IMR-90 (cell line): ENCODE results near the gene NEMP1. TPM values are rescaled to one million over a fixed set of nuclear protein-coding genes. Genes with fewer than 3 reads are reported as not detected.

Source experiments
- ATAC-seq: fragments of 200-7000 bp; cut with Tn5 transposase; 2 replicates; pipeline ENCODE4 v1.9.1; 2020; ENCODE audit warnings: low read depth, mild to moderate bottlenecking, moderate library complexity
- BruUV-seq: library from RNA; stranded (reverse); fragments of 400-500 nt; replicated peaks from 2 replicates; lab custom pipeline; 2021; lab: Mats Ljungman, UMichigan
- CTCF ChIA-PET: fragments of 300-600 bp; formaldehyde crosslinking; extraction: SDS; loops from one replicate; lab custom pipeline; 2021; ENCODE audit warnings: antibody characterized with exemption; lab: Yijun Ruan, JAX
- POLR2A ChIA-PET: fragments of 300-600 bp; sonication (Branson Sonifier 250); formaldehyde crosslinking; loops from one replicate; lab custom pipeline; 2022; ENCODE audit warnings: antibody characterized with exemption; ENCODE audit not compliant: unreplicated experiment; lab: Charles Lee
- DNase-seq: peaks from one replicate; pipeline ENCODE4 v3.0.0; 2013
- H2AFZ ChIP-seq: replicated peaks from 2 replicates; pipeline ENCODE3; 2013; ENCODE audit warnings: low read length, mild to moderate bottlenecking; ENCODE audit not compliant: poor library complexity
- H2AK5ac ChIP-seq: 2 replicates; pipeline ENCODE4 v1.6.1; 2013; ENCODE audit warnings: low read depth, low read length, inconsistent platforms
- H2AK9ac ChIP-seq: replicated peaks from 2 replicates; pipeline ENCODE3; 2013; ENCODE audit warnings: mild to moderate bottlenecking, low read depth, low read length, moderate library complexity; ENCODE audit not compliant: poor library complexity
- H2BK120ac ChIP-seq: 2 replicates; pipeline ENCODE4 v1.6.1; 2013; ENCODE audit warnings: low read depth, low read length, inconsistent platforms
- H2BK15ac ChIP-seq: 3 replicates; pipeline ENCODE4 v1.6.1; 2013; ENCODE audit warnings: low read depth, low read length, inconsistent platforms
- H2BK20ac ChIP-seq: 2 replicates; pipeline ENCODE4 v1.6.1; 2013; ENCODE audit warnings: low read depth, mild to moderate bottlenecking, inconsistent platforms, low read length, moderate library complexity
- H2BK5ac ChIP-seq: 2 replicates; pipeline ENCODE4 v1.6.1; 2013; ENCODE audit warnings: mild to moderate bottlenecking, low read depth, low read length, inconsistent platforms; ENCODE audit not compliant: poor library complexity, severe bottlenecking
- H3K14ac ChIP-seq: replicated peaks from 2 replicates; pipeline ENCODE4 v1.6.1; 2013; ENCODE audit warnings: low read depth, low read length, inconsistent platforms
- H3K18ac ChIP-seq: 2 replicates; pipeline ENCODE4 v1.6.1; 2013; ENCODE audit warnings: low read depth, low read length, control low read depth
- H3K23ac ChIP-seq: 2 replicates; pipeline ENCODE4 v1.6.1; 2013; ENCODE audit warnings: low read depth, low read length, inconsistent platforms
- H3K27ac ChIP-seq: 2 replicates; pipeline ENCODE4 v1.5.1; 2013; ENCODE audit warnings: mild to moderate bottlenecking, control low read depth, low read length; ENCODE audit not compliant: insufficient read depth
- H3K27me3 ChIP-seq: 2 replicates; pipeline ENCODE4 v1.6.1; 2013; ENCODE audit warnings: low read length; ENCODE audit not compliant: control insufficient read depth, insufficient read depth
- H3K36me3 ChIP-seq: 2 replicates; pipeline ENCODE4 v1.6.1; 2013; ENCODE audit warnings: low read length, mixed read lengths; ENCODE audit not compliant: control insufficient read depth, insufficient read depth
- H3K4ac ChIP-seq: 2 replicates; pipeline ENCODE4 v1.6.1; 2013; ENCODE audit warnings: low read depth, low read length, inconsistent platforms
- H3K4me1 ChIP-seq: 2 replicates; pipeline ENCODE4 v1.6.1; 2013; ENCODE audit warnings: low read length, mixed read lengths; ENCODE audit not compliant: control insufficient read depth, insufficient read depth
- H3K4me2 ChIP-seq: 2 replicates; pipeline ENCODE4 v1.6.1; 2013; ENCODE audit warnings: low read depth, mild to moderate bottlenecking, control low read depth, low read length, moderate library complexity
- H3K4me3 ChIP-seq: 2 replicates; pipeline ENCODE4 v1.5.1; 2013; ENCODE audit warnings: low read depth, mild to moderate bottlenecking, control low read depth, low read length, moderate library complexity; ENCODE audit not compliant: insufficient read depth
- H3K56ac ChIP-seq: 2 replicates; pipeline ENCODE4 v1.6.1; 2013; ENCODE audit warnings: low read length, inconsistent platforms; ENCODE audit not compliant: insufficient read depth; ENCODE audit errors: extremely low read depth
- H3K79me1 ChIP-seq, 2 experiments: 2 replicates each; pipeline ENCODE4 v1.6.1; 2013; ENCODE audit warnings: low read length in 2 of 2, inconsistent platforms in 1 of 2, low read depth in 1 of 2
- H3K9ac ChIP-seq: 2 replicates; pipeline ENCODE4 v1.6.1; 2013; ENCODE audit warnings: low read depth, low read length, control low read depth
- H3K9me1 ChIP-seq: 2 replicates; pipeline ENCODE4 v1.6.1; 2013; ENCODE audit warnings: low read length, inconsistent platforms; ENCODE audit not compliant: insufficient read depth
- H3K9me3 ChIP-seq: 2 replicates; pipeline ENCODE4 v1.6.1; 2013; ENCODE audit warnings: low read length; ENCODE audit not compliant: control insufficient read depth, insufficient read depth
- H4K20me1 ChIP-seq: 2 replicates; pipeline ENCODE4 v1.6.1; 2013; ENCODE audit warnings: low read length, inconsistent platforms; ENCODE audit not compliant: insufficient read depth
- H4K5ac ChIP-seq: 2 replicates; pipeline ENCODE4 v1.6.1; 2013; ENCODE audit warnings: mild to moderate bottlenecking, low read depth, low read length, control low read depth
- H4K8ac ChIP-seq, 2 experiments: 2 replicates each; pipeline ENCODE4 v1.6.1; 2013; ENCODE audit warnings: low read depth in 2 of 2, low read length in 2 of 2, control low read depth in 1 of 2, inconsistent platforms in 1 of 2
- H4K91ac ChIP-seq: 2 replicates; pipeline ENCODE4 v1.6.1; 2013; ENCODE audit warnings: low read depth, low read length, inconsistent platforms; ENCODE audit not compliant: insufficient read depth
- BHLHE40 ChIP-seq: fragments of 150-350 bp; IDR thresholded peaks from 2 replicates; pipeline ENCODE4 v1.6.1; 2016; ENCODE audit warnings: mild to moderate bottlenecking, low read depth, low read length
- CEBPB ChIP-seq: IDR thresholded peaks from 2 replicates; pipeline ENCODE4 v1.6.1; 2012; ENCODE audit warnings: low read depth, low read length, improper control_type of control experiment
- CHD1 ChIP-seq: IDR thresholded peaks from 2 replicates; pipeline ENCODE4 v1.6.1; 2012; ENCODE audit warnings: low read depth, low read length, improper control_type of control experiment
- CTCF ChIP-seq: conservative IDR thresholded peaks from 2 replicates; pipeline ENCODE4 v1.5.1; 2012; ENCODE audit warnings: mild to moderate bottlenecking, low read depth, low read length, improper control_type of control experiment
- ELK1 ChIP-seq: fragments of 150-350 bp; IDR thresholded peaks from 2 replicates; pipeline ENCODE4 v1.6.1; 2016; ENCODE audit warnings: low read depth, mild to moderate bottlenecking, low read length, moderate library complexity, borderline replicate concordance
- FOS ChIP-seq: fragments of 150-350 bp; IDR thresholded peaks from 2 replicates; pipeline ENCODE4 v1.6.1; 2016; ENCODE audit warnings: low read depth, low read length
- MAFK ChIP-seq: IDR thresholded peaks from 2 replicates; pipeline ENCODE4 v1.6.1; 2012; ENCODE audit warnings: low read depth, low read length, improper control_type of control experiment
- MAZ ChIP-seq: IDR thresholded peaks from 2 replicates; pipeline ENCODE4 v1.6.1; 2012; ENCODE audit warnings: low read depth, mild to moderate bottlenecking, low read length, improper control_type of control experiment, moderate library complexity, borderline replicate concordance
- MXI1 ChIP-seq: IDR thresholded peaks from 2 replicates; pipeline ENCODE4 v1.6.1; 2012; ENCODE audit warnings: low read depth, mild to moderate bottlenecking, low read length, moderate library complexity, borderline replicate concordance
- NFE2L2 ChIP-seq: fragments of 150-350 bp; IDR thresholded peaks from 2 replicates; pipeline ENCODE4 v1.6.1; 2016; ENCODE audit warnings: low read depth, mild to moderate bottlenecking, low read length
- POLR2A ChIP-seq: IDR thresholded peaks from 2 replicates; pipeline ENCODE4 v1.6.1; 2012; ENCODE audit warnings: mild to moderate bottlenecking, low read depth, low read length
- RAD21 ChIP-seq: IDR thresholded peaks from 2 replicates; pipeline ENCODE4 v1.6.1; 2012; ENCODE audit warnings: low read length, improper control_type of control experiment
- RCOR1 ChIP-seq: IDR thresholded peaks from 2 replicates; pipeline ENCODE4 v1.6.1; 2012; ENCODE audit warnings: mild to moderate bottlenecking, low read length, improper control_type of control experiment; ENCODE audit not compliant: insufficient replicate concordance
- RFX5 ChIP-seq: IDR thresholded peaks from 2 replicates; pipeline ENCODE4 v1.8.0; 2012; ENCODE audit warnings: low read depth, mild to moderate bottlenecking, low read length, moderate library complexity
- SMC3 ChIP-seq: fragments of 150-350 bp; IDR thresholded peaks from 2 replicates; pipeline ENCODE4 v1.6.1; 2016; ENCODE audit warnings: low read depth, mild to moderate bottlenecking, antibody characterized with exemption, low read length, moderate library complexity
- WGBS, 2 experiments: methylation state at CpG; one replicate each; pipeline versions ENCODE4 v1.1.5 to v1.1.7; 2013; ENCODE audit warnings: missing lambda C conversion rate in 2 of 2; ENCODE audit not compliant: insufficient read length in 1 of 2; ENCODE audit errors: extremely low coverage in 2 of 2; 5-methylcytosine and 5-hydroxymethylcytosine counted together
- dilution Hi-C: fragments of 300-500 bp; cut with HindIII; formaldehyde crosslinking; loops from one replicate; pipeline ENCODE4 v1.14.3; 2018; ENCODE audit warnings: low sequenced_read_pairs; ENCODE audit not compliant: unreplicated experiment
- in situ Hi-C: fragments of 300-500 bp; cut with MboI; formaldehyde crosslinking; loops from 3 replicates; pipeline ENCODE4 v1.14.3; 2019; ENCODE audit warnings: low sequenced_read_pairs, inconsistent platforms, mixed read lengths
- intact Hi-C: fragments of 100-400 bp; cut with micrococcal nuclease; formaldehyde crosslinking; loops from 2 replicates; pipeline ENCODE4 v1.10.0; 2022
- polyA plus RNA-seq, 3 experiments: library from polyadenylated mRNA; depleted of rRNA; stranded (reverse); fragments of >200 nt; gene quantifications; 2 replicates each; pipeline ENCODE4 v1.2.3, GENCODE V29; 2012; ENCODE audit warnings: low replicate concordance in 1 of 3
- total RNA-seq: library from RNA; depleted of rRNA; stranded (reverse); fragments of >200 nt; gene quantifications from 2 replicates; pipeline ENCODE4 v1.2.3, GENCODE V29; 2012
- TF ChIP-seq, protein P1 (sequence below): fragments of 150-350 bp; IDR thresholded peaks from 2 replicates; pipeline ENCODE4 v1.6.1; 2017; ENCODE audit warnings: mild to moderate bottlenecking, antibody characterized with exemption, low read length, low read depth

NEMP1 gene
- total and polyA plus RNA-seq, 2 of the 4 experiments (the other 2 are of a cell fraction), result 8.9 to 10.9 TPM

DNA sequence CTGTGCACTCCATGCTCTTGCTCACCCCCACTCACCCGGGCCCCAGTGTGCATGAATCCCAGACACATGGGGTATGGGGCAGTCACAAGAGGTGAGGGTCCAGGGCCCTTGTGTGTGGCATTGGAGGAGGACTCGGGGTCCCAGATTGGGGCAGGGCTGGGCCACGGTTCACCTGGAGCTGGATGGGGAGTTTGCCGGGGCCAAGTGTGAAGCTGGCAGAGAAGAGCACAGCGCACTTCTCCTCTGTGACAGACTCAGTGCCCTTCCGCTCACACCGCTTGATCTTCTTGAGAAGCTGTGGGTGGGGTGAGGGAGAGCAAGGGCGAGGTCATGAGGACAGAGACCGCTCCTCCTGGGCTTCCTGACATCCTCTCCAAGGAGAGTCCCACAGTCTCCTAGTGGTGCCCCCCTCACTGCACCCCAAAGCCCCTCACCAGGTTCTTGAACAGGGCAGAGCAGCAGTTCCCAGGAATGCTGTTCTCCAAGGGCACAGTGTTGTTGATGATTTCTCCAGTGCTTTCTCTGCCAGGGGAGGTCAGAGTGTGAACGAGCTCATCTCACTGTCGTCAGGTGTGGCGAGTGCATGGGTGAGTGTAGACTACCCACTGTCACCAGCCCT is 25.8 kb upstream of the NEMP1 start:
- Histone ChIP-seq H3K56ac (no peak overlapping the region), H2BK15ac (no peak overlapping the region), H3K23ac (no peak overlapping the region), H2BK20ac (no peak overlapping the region), H3K79me1 (peaks cover 11 to 38% of the 10 kb centered on the region in 2 experiments), H4K5ac (no peak overlapping the region), H4K8ac (no peak overlapping the region), H3K9ac (no peak overlapping the region), H2AK5ac (no peak overlapping the region), H3K9me1 (peaks cover 10% of the 10 kb centered on the region; the same call in 1 of the 2 replicates), H3K4me2 (no peak overlapping the region), H3K4me1 (peaks cover 3% of the 10 kb centered on the region), H3K9me3 (no peaks in the 10 kb centered on the region), H2BK120ac (no peak overlapping the region), H3K14ac (no peak overlapping the region), H2AFZ (no peak overlapping the region), H3K4ac (no peak overlapping the region), H3K18ac (no peak overlapping the region), H3K27me3 (no peaks in the 10 kb centered on the region), H4K91ac (no peak overlapping the region), H2AK9ac (peak overlapping the region; percentile 6), H3K27ac (no peak overlapping the region), H4K20me1 (peaks cover 11% of the 10 kb centered on the region; the same call in 1 of the 2 replicates), H3K36me3 (peaks cover 54% of the 10 kb centered on the region), H2BK5ac (no peak overlapping the region), H3K4me3 (no peak overlapping the region)
- 100% methylated on average over 4 of the region's 12 CpGs; no CpG with 5 or more reads in 1 of the 2 experiments for WGBS, 2 experiments
- intact Hi-C loops (no loop called here), dilution Hi-C loops (no loop called here), in situ Hi-C loops (no loop called here)
- ChIA-PET POLR2A (interaction anchor here (1.4 kb wide), 1 partner anchor 10 kb away, joined by 4 read pairs; no protein-coding TSS in a partner anchor), CTCF (no interaction called here)
- no TSS peak for BruUV-seq
- no peak for DNase-seq
- no peak for TF ChIP-seq CEBPB
- no peak for TF ChIP-seq CTCF
- TF ChIP-seq BHLHE40, result no peak
- no peak for TF ChIP-seq RCOR1
- no peak for TF ChIP-seq MXI1
- no peak for TF ChIP-seq MAZ
- TF ChIP-seq CHD1, result no peak
- no peak for TF ChIP-seq FOS
- no peak for TF ChIP-seq RAD21
- TF ChIP-seq MAFK, result no peak
- TF ChIP-seq, protein P1, sequence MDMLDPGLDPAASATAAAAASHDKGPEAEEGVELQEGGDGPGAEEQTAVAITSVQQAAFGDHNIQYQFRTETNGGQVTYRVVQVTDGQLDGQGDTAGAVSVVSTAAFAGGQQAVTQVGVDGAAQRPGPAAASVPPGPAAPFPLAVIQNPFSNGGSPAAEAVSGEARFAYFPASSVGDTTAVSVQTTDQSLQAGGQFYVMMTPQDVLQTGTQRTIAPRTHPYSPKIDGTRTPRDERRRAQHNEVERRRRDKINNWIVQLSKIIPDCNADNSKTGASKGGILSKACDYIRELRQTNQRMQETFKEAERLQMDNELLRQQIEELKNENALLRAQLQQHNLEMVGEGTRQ, result no peak
- TF ChIP-seq RFX5, result no peak
- TF ChIP-seq NFE2L2, result no peak
- TF ChIP-seq SMC3, result no peak
- TF ChIP-seq ELK1, result no peak
- no peak for TF ChIP-seq POLR2A
- no peak for ATAC-seq
